ENCODE measurements around the gene ZNF580. TPM values are rescaled to one million over a fixed set of nuclear protein-coding genes. Genes with fewer than 3 reads are reported as not detected.

ZNF580 gene
- total and polyA plus RNA-seq, 2 of the 13 experiments (the other 11 are each of a cell fraction or from before 2014, with no cell fraction given) = 4.4 to 6.0 TPM

DNA sequence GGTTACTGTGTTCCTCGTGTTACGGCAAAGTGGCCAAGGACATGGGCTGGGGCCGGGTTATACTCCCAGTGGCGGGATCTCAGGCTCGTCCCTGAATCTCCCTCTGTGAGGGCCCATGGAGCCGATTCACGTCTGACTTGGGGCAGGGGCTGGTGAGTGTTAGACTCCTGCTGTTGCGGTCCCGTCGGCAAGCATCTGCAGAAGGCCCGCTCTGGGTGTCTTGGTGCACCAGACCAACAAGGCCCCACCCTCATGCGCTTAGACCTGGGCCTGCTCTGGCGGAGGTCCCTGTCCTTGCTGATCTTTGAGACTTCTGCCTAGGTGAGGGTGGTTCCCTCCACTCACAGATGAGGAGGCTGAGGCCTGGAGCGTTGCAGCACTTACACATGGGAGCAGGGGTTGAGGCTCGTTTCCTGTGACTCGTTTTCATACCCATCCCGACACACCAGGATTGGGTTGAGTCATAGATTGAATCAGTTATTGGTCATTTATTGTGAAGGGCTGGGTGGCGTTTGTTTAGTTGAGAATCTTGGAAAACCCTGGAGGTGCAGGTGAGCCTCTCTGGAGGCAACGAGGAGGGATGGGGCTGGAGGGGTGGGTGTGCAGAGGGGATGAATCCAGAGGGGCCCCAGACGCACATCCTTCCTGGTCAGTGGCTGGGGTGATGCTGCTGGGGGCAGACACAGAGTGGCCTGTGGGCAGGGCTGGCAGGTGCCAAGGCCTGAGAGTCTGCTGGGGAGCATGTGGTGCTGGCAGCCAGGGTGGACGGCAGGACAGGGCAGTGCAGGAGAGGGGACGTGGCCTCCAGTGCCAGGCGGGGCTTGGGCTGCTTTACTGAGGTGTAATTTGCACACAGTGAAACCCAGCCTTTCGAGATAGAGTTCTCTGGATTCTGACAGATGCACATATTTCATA lies 38.8 kb downstream of the ZNF580 start (continued):
- TF ChIP-seq AGO2 (optimal IDR thresholded peaks at IDR 0.05; ENCODE audit: low read depth, low read length) (peak; percentile 17), ZNF605 (CRISPR knock-in tag; IDR thresholded peaks at IDR 0.05) (no peak), ZNF260 (CRISPR knock-in tag; IDR thresholded peaks at IDR 0.05; ENCODE audit: borderline replicate concordance, low read depth) (no peak), FOXO4 (CRISPR knock-in tag; conservative IDR thresholded peaks at IDR 0.05) (0 out of 2 replicates have a peak, but pooled peaks have one; percentile 26)

DNA sequence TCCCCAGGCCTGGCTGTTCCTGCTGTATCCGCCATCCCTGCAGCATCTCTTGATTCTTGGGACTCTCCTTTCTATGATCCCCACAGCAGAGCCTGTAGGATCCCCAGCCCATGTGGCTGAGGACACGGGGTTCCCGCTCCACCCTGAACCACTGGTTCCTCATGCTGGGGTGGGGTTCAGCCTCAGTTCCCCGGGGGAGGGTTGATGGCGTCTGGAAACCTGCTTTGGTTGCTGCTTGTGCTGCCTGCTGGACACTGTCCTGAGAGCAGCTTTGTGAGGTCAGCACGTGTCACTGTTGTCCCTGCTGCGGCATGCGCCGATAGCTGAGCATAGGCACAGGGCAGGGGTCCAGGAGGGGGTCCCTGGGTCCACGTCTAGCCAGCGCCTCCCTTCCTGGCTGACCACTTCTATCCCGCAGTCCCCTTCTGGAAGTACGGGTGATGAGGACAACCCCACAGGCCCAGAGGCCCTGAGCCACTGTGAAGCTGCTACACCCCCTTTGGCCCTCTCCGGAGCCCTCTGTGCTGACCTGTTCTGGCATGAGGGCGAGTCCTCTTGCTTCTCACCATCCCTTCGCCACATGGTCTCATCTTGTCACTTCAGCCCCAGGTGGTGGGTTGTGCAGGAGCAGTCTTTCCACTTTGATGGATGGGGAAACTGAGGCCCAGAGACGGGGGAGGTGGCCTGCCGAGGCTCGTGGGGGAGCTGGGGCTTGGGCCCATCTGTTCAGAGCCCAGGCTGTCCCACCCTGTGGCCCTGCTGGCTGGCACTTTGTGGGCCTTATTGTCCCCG lies 39.7 kb downstream of the ZNF580 start:
- FAIRE-seq = no peak
- intact Hi-C loops (cut with micrococcal nuclease; ENCODE audit: unreplicated experiment) (no loop called here), in situ Hi-C loops (cut with HindIII; ENCODE audit: extremely low pct_ligation_motif_present, low pct_unique_long_range_greater_than_20kb) (no loop called here)
- Histone ChIP-seq H3K9ac (ENCODE audit: insufficient read depth, low read depth, low read length) (no peak overlapping the region), H3K9me3 (ENCODE audit: low read length) (no peaks in the 10 kb centered on the region), H3K4me3 (replicated peaks in 1 of 3; ENCODE audit: insufficient read depth in 1 of 3, low read depth in 2 of 3, low read length in 3 of 3) (no peak overlapping the region), H2AFZ (ENCODE audit: low read length) (no peak overlapping the region), H3K79me2 (ENCODE audit: insufficient read depth, low read length) (peaks cover 67% of the 10 kb centered on the region), H3K4me1 (ENCODE audit: insufficient read depth, low read length) (peaks cover 78% of the 10 kb centered on the region), H3K36me3 (replicated peaks in 1 of 2; ENCODE audit: control insufficient read depth in 1 of 2, insufficient read depth in 2 of 2, low read length in 2 of 2) (peaks cover 25 to 56% of the 10 kb centered on the region in 2 experiments), H3K4me2 (ENCODE audit: low read depth, low read length) (no peak overlapping the region), H3K27me3 (ENCODE audit: control insufficient read depth in 1 of 2, insufficient read depth in 2 of 2, low read length in 2 of 2) (no peaks in the 10 kb centered on the region; a peak in 1 of 5 replicates), H3K27ac (ENCODE audit: extremely low read length, insufficient read depth, low read length) (peak overlapping the region; percentile 49), H4K20me1 (ENCODE audit: insufficient read depth, low read length) (no peaks in the 10 kb centered on the region; the same call in 1 of the 2 replicates)
- no peak for DNase-seq (ENCODE audit: low spot score)
- BruUV-seq (replicated peaks) = no TSS peak
- POLR2A ChIA-PET = interaction anchor here (1.2 kb wide), 1 partner anchor 26 kb away, joined by 4 read pairs; no protein-coding TSS in a partner anchor
- no peak for ATAC-seq
- CTCF ChIA-PET (ENCODE audit: low intra/inter-chr PET ratio, low total read pairs) = no interaction called here
- WGBS (ENCODE audit: low lambda C conversion rate) = 100% methylated on average over 7 of the region's 20 CpGs
- peak; percentile 19 for TF ChIP-seq AGO2 (optimal IDR thresholded peaks at IDR 0.05; ENCODE audit: low read depth, low read length)
- TF ChIP-seq NR2F1 (CRISPR knock-in tag; IDR thresholded peaks at IDR 0.05) = no peak
- no peak for TF ChIP-seq ATF2 (CRISPR knock-in tag; IDR thresholded peaks at IDR 0.05)
- no peak for TF ChIP-seq ZNF878 (CRISPR knock-in tag; IDR thresholded peaks at IDR 0.05)
- TF ChIP-seq ZNF230 (CRISPR knock-in tag; IDR thresholded peaks at IDR 0.05) = no peak
- TF ChIP-seq ZBTB38 (CRISPR knock-in tag; IDR thresholded peaks at IDR 0.05) = peak; percentile 39; the same call in 1 of the 2 replicates
- no peak for TF ChIP-seq ZFP36L2 (CRISPR knock-in tag; IDR thresholded peaks at IDR 0.05)
- no peak for TF ChIP-seq KLF12 (CRISPR knock-in tag; IDR thresholded peaks at IDR 0.05; ENCODE audit: borderline replicate concordance)
- no peak for TF ChIP-seq POGZ (CRISPR knock-in tag; IDR thresholded peaks at IDR 0.05)
- peak; percentile 28; the same call in 1 of the 2 replicates for TF ChIP-seq ZNF687 (CRISPR knock-in tag; IDR thresholded peaks at IDR 0.05)
